IMR-90 (cell line): Measurements from ENCODE around the gene PIGBOS1. TPM values are rescaled to one million over a fixed set of nuclear protein-coding genes. Genes with fewer than 3 reads are reported as not detected.
A peak's percentile ranks its signal among the peaks of the same experiment; 100 is the strongest.

Experiments used
- ATAC-seq: fragments of 200-7000 bp; cut with Tn5 transposase; 2 replicates; pipeline ENCODE4 v1.9.1; 2020; ENCODE audit warnings: low read depth, mild to moderate bottlenecking, moderate library complexity
- BruUV-seq: library from RNA; stranded (reverse); fragments of 400-500 nt; replicated peaks from 2 replicates; lab custom pipeline; 2021; lab: Mats Ljungman, UMichigan
- CTCF ChIA-PET: fragments of 300-600 bp; formaldehyde crosslinking; extraction: SDS; loops from one replicate; lab custom pipeline; 2021; ENCODE audit warnings: antibody characterized with exemption; lab: Yijun Ruan, JAX
- POLR2A ChIA-PET: fragments of 300-600 bp; sonication (Branson Sonifier 250); formaldehyde crosslinking; loops from one replicate; lab custom pipeline; 2022; ENCODE audit warnings: antibody characterized with exemption; ENCODE audit not compliant: unreplicated experiment; lab: Charles Lee
- DNase-seq: peaks from one replicate; pipeline ENCODE4 v3.0.0; 2013
- H2AFZ ChIP-seq: replicated peaks from 2 replicates; pipeline ENCODE3; 2013; ENCODE audit warnings: low read length, mild to moderate bottlenecking; ENCODE audit not compliant: poor library complexity
- H2AK5ac ChIP-seq: 2 replicates; pipeline ENCODE4 v1.6.1; 2013; ENCODE audit warnings: low read depth, low read length, inconsistent platforms
- H2AK9ac ChIP-seq: replicated peaks from 2 replicates; pipeline ENCODE3; 2013; ENCODE audit warnings: mild to moderate bottlenecking, low read depth, low read length, moderate library complexity; ENCODE audit not compliant: poor library complexity
- H2BK120ac ChIP-seq: 2 replicates; pipeline ENCODE4 v1.6.1; 2013; ENCODE audit warnings: low read depth, low read length, inconsistent platforms
- H2BK15ac ChIP-seq: 3 replicates; pipeline ENCODE4 v1.6.1; 2013; ENCODE audit warnings: low read depth, low read length, inconsistent platforms
- H2BK20ac ChIP-seq: 2 replicates; pipeline ENCODE4 v1.6.1; 2013; ENCODE audit warnings: low read depth, mild to moderate bottlenecking, inconsistent platforms, low read length, moderate library complexity
- H2BK5ac ChIP-seq: 2 replicates; pipeline ENCODE4 v1.6.1; 2013; ENCODE audit warnings: mild to moderate bottlenecking, low read depth, low read length, inconsistent platforms; ENCODE audit not compliant: poor library complexity, severe bottlenecking
- H3K14ac ChIP-seq: replicated peaks from 2 replicates; pipeline ENCODE4 v1.6.1; 2013; ENCODE audit warnings: low read depth, low read length, inconsistent platforms
- H3K18ac ChIP-seq: 2 replicates; pipeline ENCODE4 v1.6.1; 2013; ENCODE audit warnings: low read depth, low read length, control low read depth
- H3K23ac ChIP-seq: 2 replicates; pipeline ENCODE4 v1.6.1; 2013; ENCODE audit warnings: low read depth, low read length, inconsistent platforms
- H3K27ac ChIP-seq: 2 replicates; pipeline ENCODE4 v1.5.1; 2013; ENCODE audit warnings: mild to moderate bottlenecking, control low read depth, low read length; ENCODE audit not compliant: insufficient read depth
- H3K27me3 ChIP-seq: 2 replicates; pipeline ENCODE4 v1.6.1; 2013; ENCODE audit warnings: low read length; ENCODE audit not compliant: control insufficient read depth, insufficient read depth
- H3K36me3 ChIP-seq: 2 replicates; pipeline ENCODE4 v1.6.1; 2013; ENCODE audit warnings: low read length, mixed read lengths; ENCODE audit not compliant: control insufficient read depth, insufficient read depth
- H3K4ac ChIP-seq: 2 replicates; pipeline ENCODE4 v1.6.1; 2013; ENCODE audit warnings: low read depth, low read length, inconsistent platforms
- H3K4me1 ChIP-seq: 2 replicates; pipeline ENCODE4 v1.6.1; 2013; ENCODE audit warnings: low read length, mixed read lengths; ENCODE audit not compliant: control insufficient read depth, insufficient read depth
- H3K4me2 ChIP-seq: 2 replicates; pipeline ENCODE4 v1.6.1; 2013; ENCODE audit warnings: low read depth, mild to moderate bottlenecking, control low read depth, low read length, moderate library complexity
- H3K4me3 ChIP-seq: 2 replicates; pipeline ENCODE4 v1.5.1; 2013; ENCODE audit warnings: low read depth, mild to moderate bottlenecking, control low read depth, low read length, moderate library complexity; ENCODE audit not compliant: insufficient read depth
- H3K56ac ChIP-seq: 2 replicates; pipeline ENCODE4 v1.6.1; 2013; ENCODE audit warnings: low read length, inconsistent platforms; ENCODE audit not compliant: insufficient read depth; ENCODE audit errors: extremely low read depth
- H3K79me1 ChIP-seq, 2 experiments: 2 replicates each; pipeline ENCODE4 v1.6.1; 2013; ENCODE audit warnings: low read length in 2 of 2, inconsistent platforms in 1 of 2, low read depth in 1 of 2
- H3K9ac ChIP-seq: 2 replicates; pipeline ENCODE4 v1.6.1; 2013; ENCODE audit warnings: low read depth, low read length, control low read depth
- H3K9me1 ChIP-seq: 2 replicates; pipeline ENCODE4 v1.6.1; 2013; ENCODE audit warnings: low read length, inconsistent platforms; ENCODE audit not compliant: insufficient read depth
- H3K9me3 ChIP-seq: 2 replicates; pipeline ENCODE4 v1.6.1; 2013; ENCODE audit warnings: low read length; ENCODE audit not compliant: control insufficient read depth, insufficient read depth
- H4K20me1 ChIP-seq: 2 replicates; pipeline ENCODE4 v1.6.1; 2013; ENCODE audit warnings: low read length, inconsistent platforms; ENCODE audit not compliant: insufficient read depth
- H4K5ac ChIP-seq: 2 replicates; pipeline ENCODE4 v1.6.1; 2013; ENCODE audit warnings: mild to moderate bottlenecking, low read depth, low read length, control low read depth
- H4K8ac ChIP-seq, 2 experiments: 2 replicates each; pipeline ENCODE4 v1.6.1; 2013; ENCODE audit warnings: low read depth in 2 of 2, low read length in 2 of 2, control low read depth in 1 of 2, inconsistent platforms in 1 of 2
- H4K91ac ChIP-seq: 2 replicates; pipeline ENCODE4 v1.6.1; 2013; ENCODE audit warnings: low read depth, low read length, inconsistent platforms; ENCODE audit not compliant: insufficient read depth
- CHD1 ChIP-seq: IDR thresholded peaks from 2 replicates; pipeline ENCODE4 v1.6.1; 2012; ENCODE audit warnings: low read depth, low read length, improper control_type of control experiment
- CTCF ChIP-seq: conservative IDR thresholded peaks from 2 replicates; pipeline ENCODE4 v1.5.1; 2012; ENCODE audit warnings: mild to moderate bottlenecking, low read depth, low read length, improper control_type of control experiment
- SMC3 ChIP-seq: fragments of 150-350 bp; IDR thresholded peaks from 2 replicates; pipeline ENCODE4 v1.6.1; 2016; ENCODE audit warnings: low read depth, mild to moderate bottlenecking, antibody characterized with exemption, low read length, moderate library complexity
- WGBS, 2 experiments: methylation state at CpG; one replicate each; pipeline versions ENCODE4 v1.1.5 to v1.1.7; 2013; ENCODE audit warnings: missing lambda C conversion rate in 2 of 2; ENCODE audit not compliant: insufficient read length in 1 of 2; ENCODE audit errors: extremely low coverage in 2 of 2; 5-methylcytosine and 5-hydroxymethylcytosine counted together
- dilution Hi-C: fragments of 300-500 bp; cut with HindIII; formaldehyde crosslinking; loops from one replicate; pipeline ENCODE4 v1.14.3; 2018; ENCODE audit warnings: low sequenced_read_pairs; ENCODE audit not compliant: unreplicated experiment
- in situ Hi-C: fragments of 300-500 bp; cut with MboI; formaldehyde crosslinking; loops from 3 replicates; pipeline ENCODE4 v1.14.3; 2019; ENCODE audit warnings: low sequenced_read_pairs, inconsistent platforms, mixed read lengths
- intact Hi-C: fragments of 100-400 bp; cut with micrococcal nuclease; formaldehyde crosslinking; loops from 2 replicates; pipeline ENCODE4 v1.10.0; 2022
- polyA plus RNA-seq, 3 experiments: library from polyadenylated mRNA; depleted of rRNA; stranded (reverse); fragments of >200 nt; gene quantifications; 2 replicates each; pipeline ENCODE4 v1.2.3, GENCODE V29; 2012; ENCODE audit warnings: low replicate concordance in 1 of 3
- total RNA-seq: library from RNA; depleted of rRNA; stranded (reverse); fragments of >200 nt; gene quantifications from 2 replicates; pipeline ENCODE4 v1.2.3, GENCODE V29; 2012

PIGBOS1 gene
- total and polyA plus RNA-seq, 2 of the 4 experiments (the other 2 are of a cell fraction) = 11.7 to 12.7 TPM

DNA sequence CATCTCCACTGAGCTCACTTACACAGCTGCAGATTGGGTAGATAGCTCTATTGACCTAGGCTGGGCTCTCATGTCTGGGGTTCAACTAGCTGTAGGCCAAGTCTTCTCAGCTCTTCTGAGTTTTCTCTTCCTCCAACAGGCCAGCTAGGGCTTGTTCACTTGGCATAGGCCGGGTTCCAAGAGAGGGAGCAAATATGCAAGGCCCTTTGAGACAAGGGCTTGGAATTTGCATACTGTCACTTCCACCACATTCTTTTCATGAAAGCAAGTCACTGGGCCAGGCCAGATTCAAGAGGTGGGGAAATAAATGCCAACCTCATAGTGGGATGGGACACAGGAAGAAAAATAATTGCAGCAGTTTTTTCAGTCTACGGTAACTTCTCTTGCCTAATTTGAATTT, 25.3 kb upstream of the PIGBOS1 start:
- Histone ChIP-seq H4K5ac (no peak overlapping the region; the same call in 1 of the 2 replicates), H4K8ac (no peak overlapping the region), H4K20me1 (no peaks in the 10 kb centered on the region), H3K9ac (no peak overlapping the region), H2AK5ac (no peak overlapping the region), H2BK15ac (no peak overlapping the region), H3K14ac (0 out of 2 replicates have a peak overlapping the region, but pooled peaks have one; percentile 3), H3K36me3 (peaks cover 4% of the 10 kb centered on the region), H2BK5ac (peak overlapping the region; percentile 14), H3K27me3 (no peaks in the 10 kb centered on the region), H3K18ac (no peak overlapping the region), H2AK9ac (no peak overlapping the region), H3K56ac (no peak overlapping the region), H3K9me3 (no peaks in the 10 kb centered on the region), H3K4me3 (no peak overlapping the region), H2BK120ac (no peak overlapping the region), H3K27ac (no peak overlapping the region), H3K4me2 (no peak overlapping the region), H2BK20ac (no peak overlapping the region), H3K4me1 (peaks cover 2% of the 10 kb centered on the region), H3K9me1 (no peaks in the 10 kb centered on the region), H2AFZ (no peak overlapping the region), H4K91ac (no peak overlapping the region), H3K79me1 (no peaks in the 10 kb centered on the region), H3K23ac (no peak overlapping the region), H3K4ac (no peak overlapping the region)
- DNase-seq (no peak), ATAC-seq (peak; percentile 62)
- no CpG with 5 or more reads among the region's 2 CpGs for WGBS, 2 experiments
- TF ChIP-seq CHD1 (no peak), SMC3 (no peak), CTCF (no peak)
- in situ Hi-C loops = no loop called here
- CTCF ChIA-PET = no interaction called here
- intact Hi-C loops = no loop called here
- BruUV-seq = no TSS peak
- POLR2A ChIA-PET = no interaction called here
- dilution Hi-C loops = no loop called here
